Stimulated activated CD4-positive, alpha-beta T cell treated with anti-CD3 and anti-CD28 coated beads, Interleukin-4, amount 100 ng/mL, for 48 hours (primary cell): Measurements from ENCODE around the gene SDHB.
"Not testable (repeated sequence)": the region's sequence is repeated elsewhere in the genome, so short reads cannot be mapped to it uniquely, and the experiment has no call there.

Source experiments
- DNase-seq, 2 donors: peaks; one replicate each; pipeline ENCODE4 v3.0.0-alpha.2; 2020; ENCODE audit warnings: low read depth in 2 of 2

The SDHB gene

DNA sequence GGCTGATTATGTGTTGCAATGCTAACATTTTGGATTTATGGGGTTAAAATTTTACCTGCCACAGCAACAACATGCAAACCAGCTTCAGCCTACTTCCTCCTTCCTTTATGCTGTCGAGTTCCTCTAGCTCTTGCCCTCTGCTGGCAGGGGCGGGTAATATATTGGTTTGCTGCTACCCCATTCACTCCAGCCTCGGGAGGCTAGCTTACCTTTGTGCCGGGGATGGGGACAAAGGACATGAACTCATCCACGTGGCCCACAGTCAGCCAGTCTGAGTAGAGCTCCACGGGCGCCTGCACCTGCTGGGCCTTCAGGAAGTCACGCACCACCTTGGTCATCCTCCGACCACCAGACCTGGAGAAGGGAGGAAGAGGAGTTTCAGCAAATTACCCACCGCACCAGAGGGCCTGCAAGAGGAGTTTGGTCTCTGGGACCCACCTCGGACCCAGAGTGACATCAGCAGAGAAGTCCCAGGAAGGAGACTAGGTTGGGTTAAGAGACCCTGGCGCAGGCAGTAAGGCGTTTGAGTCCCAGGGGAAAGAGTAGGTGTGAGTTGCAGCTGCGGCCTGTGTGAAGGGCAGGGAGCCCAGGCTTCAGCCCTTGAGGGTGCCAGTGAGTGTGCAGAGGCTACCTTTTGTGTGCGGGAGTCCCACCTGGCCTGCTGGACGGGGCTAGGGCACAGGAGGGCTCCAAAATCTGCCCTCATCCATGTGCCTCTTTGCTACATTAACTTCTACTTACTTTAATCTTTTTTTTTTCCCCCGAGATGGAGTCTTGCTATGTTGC lies 21.8 kb upstream of the SDHB start:
- DNase-seq = peak in 1 of 2 donors; percentile 8

GRCh38 chr1:17071794-17072193 lies 18.0 kb upstream of the SDHB start:
- no peak for DNase-seq

DNA sequence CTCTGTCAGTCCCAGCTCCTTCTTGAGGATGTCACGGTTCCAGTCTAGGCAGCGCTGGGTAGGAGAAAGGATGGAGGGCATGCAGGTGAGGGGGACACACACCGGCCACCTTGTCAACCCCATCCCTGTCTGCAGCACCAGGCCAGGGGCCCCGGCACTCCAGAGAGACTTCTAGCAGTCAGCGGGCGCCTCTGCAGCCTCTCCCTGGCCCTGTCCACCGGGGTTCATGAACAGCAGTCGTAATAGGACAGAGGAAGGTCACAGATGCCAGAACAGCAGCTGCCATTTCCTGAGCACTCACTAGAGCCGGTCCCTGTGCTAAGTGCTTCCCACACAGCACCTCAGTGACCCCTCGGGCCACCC lies 16.3 kb upstream of the SDHB start:
- DNase-seq = no peak

DNA sequence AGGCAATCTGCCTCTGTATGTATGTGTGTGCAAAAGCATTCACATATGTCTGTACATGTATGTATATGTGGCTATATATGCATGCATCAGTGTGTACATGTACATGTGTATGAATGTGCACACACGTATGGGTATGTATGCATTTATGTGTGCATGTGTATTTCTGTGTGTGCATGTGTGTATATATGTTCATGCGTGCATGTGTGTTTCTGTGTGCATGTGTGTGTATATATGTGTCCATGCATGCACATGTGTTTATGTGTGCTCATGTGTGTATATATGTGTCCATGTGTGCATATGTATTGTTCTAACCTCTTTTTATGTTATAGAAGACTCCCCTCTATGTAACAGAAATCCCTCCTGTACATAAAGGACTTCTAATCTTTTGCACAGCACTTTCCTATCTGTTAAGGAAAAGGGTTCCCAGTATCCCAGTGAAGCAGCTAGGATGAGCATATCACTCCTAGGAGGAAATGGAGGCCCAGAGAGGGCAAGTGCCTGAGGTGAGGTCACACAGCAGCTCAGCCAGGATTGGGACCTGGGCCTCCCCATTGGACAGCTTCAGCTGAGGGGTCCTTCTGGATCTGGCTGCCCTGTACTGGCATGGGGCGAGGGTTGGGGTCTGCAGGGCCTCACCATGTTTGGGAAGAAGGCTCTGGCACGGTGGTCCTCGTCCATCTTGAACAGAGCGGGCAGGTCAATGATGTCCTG lies 15.8 kb upstream of the SDHB start:
- DNase-seq = no peak

GRCh38 chr1:17068789-17069188 lies 15.0 kb upstream of the SDHB start:
- DNase-seq = no peak

GRCh38 chr1:17067465-17068240 lies 13.8 kb upstream of the SDHB start:
- no peak for DNase-seq

GRCh38 chr1:17067069-17067426 lies 13.2 kb upstream of the SDHB start:
- no peak for DNase-seq

DNA sequence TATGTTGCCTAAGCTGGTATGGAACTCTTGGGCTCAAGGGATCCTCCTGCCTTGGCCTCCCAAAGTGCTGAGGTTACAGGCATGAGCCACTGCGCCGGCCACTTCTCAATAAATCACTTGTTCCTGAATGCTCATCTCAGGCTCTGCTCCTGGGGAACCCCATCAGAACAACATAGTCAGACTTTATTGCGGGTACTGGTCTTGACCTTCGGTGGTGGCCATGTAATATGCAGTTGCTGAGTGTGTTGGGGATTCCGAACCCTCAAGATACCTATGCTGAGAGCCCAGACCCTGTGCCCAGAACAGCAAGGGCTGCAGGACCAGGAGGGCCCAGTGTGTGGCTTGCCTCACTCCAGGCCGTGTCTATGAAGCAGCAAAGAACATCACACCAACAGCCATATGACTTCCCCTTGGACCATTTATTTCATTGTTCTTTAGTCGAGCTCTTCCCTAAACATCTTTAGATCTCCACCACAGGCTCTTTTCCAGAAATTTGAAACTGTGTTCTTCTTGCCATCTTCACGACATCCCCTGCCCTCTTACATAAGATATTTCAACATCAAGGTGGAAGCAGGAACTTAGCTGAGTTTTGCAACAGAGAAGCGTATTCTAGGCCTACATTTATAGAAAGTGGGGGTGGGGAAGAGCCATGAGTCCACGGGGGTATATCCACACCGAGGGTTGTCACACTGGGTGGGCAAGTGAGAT lies 12.7 kb upstream of the SDHB start:
- DNase-seq = no peak

- DNase-seq = no peak
Observed at GRCh38 chr1:17065666-17066065, 11.8 kb upstream of the SDHB start.

DNA sequence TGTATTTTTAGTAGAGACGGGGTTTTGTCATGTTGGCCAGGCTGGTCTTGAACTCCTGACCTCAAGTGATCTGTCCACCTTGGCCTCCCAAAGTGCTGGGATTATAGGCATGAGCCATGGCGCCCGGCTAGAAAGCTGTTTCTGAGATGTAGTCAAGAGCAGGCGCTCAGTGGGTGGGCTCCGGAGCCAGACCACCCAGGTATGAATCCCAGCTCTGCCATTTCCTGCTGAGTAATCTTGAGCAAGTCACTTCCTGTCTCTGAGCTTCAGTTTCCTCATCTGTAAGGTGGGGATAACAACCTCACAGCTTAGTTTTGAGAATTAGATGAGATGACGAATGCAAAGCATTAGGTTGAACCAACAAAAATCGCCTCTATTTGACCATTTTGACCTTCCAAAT lies 8.9 kb upstream of the SDHB start:
- DNase-seq = not testable (repeated sequence)

- no peak for DNase-seq
Observed at GRCh38 chr1:17061892-17062291, 8.1 kb upstream of the SDHB start.

DNA sequence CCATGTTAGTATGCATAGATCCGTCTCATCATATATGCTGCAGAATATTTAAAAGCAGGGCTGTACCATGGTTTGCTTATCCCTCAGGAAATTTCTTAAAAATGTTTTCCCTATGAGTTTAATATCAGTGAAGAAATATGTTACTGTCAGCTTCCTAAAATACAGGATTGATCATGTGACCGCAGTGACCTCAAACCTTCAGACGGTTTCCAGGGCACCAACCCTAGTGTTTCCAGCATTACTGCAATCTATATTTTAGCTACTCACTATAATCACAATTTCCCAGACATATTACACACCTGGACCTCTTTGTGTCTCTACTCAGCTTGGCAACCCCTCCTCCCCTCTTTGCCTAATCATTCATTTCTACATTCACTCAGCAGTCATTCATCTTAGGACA lies 7.7 kb upstream of the SDHB start:
- no peak for DNase-seq

DNA sequence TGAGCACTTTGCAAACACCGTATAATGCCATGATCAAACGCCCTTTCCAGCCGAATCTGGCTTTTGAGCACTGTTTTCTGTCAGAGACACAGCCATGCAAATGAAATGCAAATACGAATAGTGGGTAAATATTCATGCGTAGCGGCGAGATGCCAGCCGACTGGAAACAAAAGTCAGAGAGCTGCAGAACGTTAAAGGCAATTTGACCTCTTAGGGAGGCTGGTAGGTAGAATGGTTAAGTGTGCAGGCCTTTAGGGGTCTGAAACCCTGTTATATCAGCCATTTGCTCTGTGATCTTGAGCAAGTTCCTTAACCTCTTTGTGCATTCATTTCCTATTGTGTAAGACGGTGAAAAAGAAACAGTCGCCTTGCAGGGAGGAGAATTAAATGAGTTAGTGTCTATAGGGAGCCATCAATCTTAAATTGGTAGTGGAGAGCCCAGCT lies 6.5 kb upstream of the SDHB start:
- DNase-seq = no peak

DNA sequence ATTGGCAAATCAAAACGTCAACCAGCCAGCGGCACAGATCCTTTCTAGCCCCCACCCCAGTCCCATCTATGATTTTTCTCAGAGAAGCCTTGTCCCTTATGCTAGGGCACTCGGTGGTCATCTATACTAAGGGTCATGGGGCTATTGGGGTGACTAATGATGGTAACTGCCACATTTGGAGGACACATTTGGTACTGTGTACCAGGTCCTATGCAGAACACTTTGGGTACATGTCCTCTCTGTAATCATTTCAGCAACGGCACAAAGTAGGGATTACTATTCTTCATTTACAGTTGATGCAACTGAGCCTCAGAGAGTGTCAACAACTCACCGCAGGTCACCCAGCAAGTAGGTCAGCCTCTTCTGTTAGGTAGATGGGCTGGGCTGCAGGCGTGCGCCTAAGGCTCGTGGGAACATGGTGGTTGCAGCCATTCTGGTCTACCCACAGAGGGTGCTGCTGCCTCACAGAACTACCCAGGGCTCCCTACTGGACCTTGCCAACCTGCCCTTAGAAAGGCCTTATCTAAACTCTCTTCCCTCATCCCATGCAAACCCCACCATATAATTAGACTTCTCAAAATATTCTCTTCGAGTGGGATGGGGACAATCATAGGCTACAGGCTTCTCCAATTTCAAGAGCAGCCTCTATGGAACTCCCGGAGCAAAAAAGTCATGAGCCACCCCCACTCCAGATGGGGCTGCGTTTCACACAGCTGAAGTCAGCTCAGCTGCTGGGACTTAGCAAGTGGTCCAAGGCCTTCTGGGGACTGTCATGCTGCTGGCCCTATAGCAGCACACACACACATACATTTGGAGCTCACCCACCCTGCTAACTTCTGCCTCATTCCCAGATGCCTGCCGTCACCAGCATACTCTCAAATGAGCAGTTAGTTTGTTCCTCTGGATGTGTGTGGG lies 5.8 kb upstream of the SDHB start:
- peak; percentile 15 to 19 for DNase-seq

DNA sequence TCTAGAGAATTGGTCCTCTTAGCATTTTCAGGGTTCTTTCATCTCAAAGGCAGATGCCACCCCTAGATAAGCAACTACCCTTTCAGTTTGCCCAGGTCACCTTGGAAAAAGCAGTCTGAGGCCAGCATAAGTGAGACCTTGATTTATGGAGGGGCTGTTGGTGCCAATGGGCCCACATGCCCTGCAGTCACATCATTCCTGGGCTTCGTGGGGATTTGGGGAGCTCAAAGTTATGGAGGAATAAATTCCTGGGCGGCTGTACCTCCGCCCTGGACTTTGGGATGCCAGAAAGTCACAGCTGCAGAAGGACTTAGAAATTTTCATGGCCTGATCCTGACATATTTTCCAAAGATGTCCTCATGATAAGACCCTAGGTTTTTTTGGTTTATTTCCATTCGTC lies 2.7 kb upstream of the SDHB start:
- DNase-seq = no peak

- no peak for DNase-seq
Observed at GRCh38 chr1:17055801-17056200, 2.0 kb upstream of the SDHB start.

- DNase-seq = no peak
Observed at GRCh38 chr1:17053086-17053684, 647 bp downstream of the SDHB start.

GRCh38 chr1:17052641-17053040 lies 1.2 kb downstream of the SDHB start:
- DNase-seq = no peak

DNA sequence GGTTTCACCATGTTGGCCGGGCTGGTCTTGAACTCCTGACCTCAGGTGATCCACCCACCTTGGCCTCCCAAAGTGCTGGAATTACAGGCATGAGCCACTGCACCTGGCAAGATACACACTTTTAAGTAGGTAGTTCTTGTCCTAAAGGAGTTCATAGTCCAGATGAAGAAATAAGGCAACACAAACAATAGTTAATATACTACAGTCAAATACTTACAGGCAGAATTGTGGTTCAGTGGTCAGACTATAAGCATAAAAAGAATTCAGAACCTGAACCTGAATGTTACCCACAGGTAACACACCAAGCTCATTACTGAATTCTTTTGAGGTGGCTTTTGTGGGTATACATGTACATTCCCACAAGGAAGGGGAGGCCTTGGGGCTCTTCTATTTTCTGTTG lies 1.8 kb downstream of the SDHB start:
- DNase-seq = no peak

GRCh38 chr1:17047924-17048323 lies 5.9 kb downstream of the SDHB start:
- DNase-seq = no peak

- no peak for DNase-seq
Observed at GRCh38 chr1:17046334-17046657, 7.5 kb downstream of the SDHB start.
